ENCODE data around the gene AFF3. TPM values are rescaled to one million over a fixed set of nuclear protein-coding genes. Genes with fewer than 3 reads are reported as not detected.

The AFF3 gene
- total and polyA plus RNA-seq, 2 donors (not counting 3 experiments of a cell fraction or from before 2014, with no cell fraction given): 0.06 to 0.07 TPM

DNA sequence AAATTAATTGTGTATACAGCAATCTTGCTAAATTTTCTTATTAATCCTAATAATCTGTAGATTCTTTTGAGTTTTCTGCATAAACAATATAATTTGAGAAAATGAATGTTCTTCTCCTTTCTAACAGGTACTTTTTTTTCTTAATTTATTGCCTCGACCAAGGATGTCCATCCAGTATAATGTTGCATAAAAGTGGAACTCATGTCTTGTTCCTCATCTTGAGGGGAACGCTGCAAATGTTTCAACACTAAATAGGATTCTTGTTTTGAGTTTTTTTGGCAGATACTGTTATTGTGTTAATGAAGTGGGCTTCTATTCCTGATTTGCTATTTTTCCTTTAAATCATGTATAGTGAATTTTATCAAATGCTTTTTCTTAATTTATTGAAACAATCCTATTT, 408.2 kb downstream of the AFF3 start:
- H2AFZ ChIP-seq (ENCODE audit: low read depth, low read length): no peak overlapping the region
- H3K4me3 ChIP-seq (replicated peaks in 1 of 3; ENCODE audit: insufficient read depth in 1 of 3, low read depth in 1 of 3, low read length in 3 of 3): no peak overlapping the region
- H3K9me3 ChIP-seq (replicated peaks; ENCODE audit: control insufficient read depth, insufficient read depth, low read length): no peaks in the 10 kb centered on the region
- H3K9me1 ChIP-seq (replicated peaks; ENCODE audit: control insufficient read depth, extremely low read depth, insufficient read depth, low read length): no peaks in the 10 kb centered on the region
- no peak overlapping the region for H3K27ac ChIP-seq (ENCODE audit: insufficient read depth, low read depth, low read length)
- no TSS peak for BruUV-seq (replicated peaks)
- ChIA-PET CTCF (no interaction called here), POLR2A (no interaction called here)
- no peaks in the 10 kb centered on the region for H3K36me3 ChIP-seq (ENCODE audit: control insufficient read depth in 2 of 2, extremely low read depth in 1 of 2, insufficient read depth in 2 of 2, low read length in 2 of 2)
- H3K9ac ChIP-seq (replicated peaks; ENCODE audit: extremely low read depth, insufficient read depth, low read length): no peak overlapping the region
- dilution Hi-C loops (cut with MboI; ENCODE audit: extremely low pct_ligation_motif_present, low sequenced_read_pairs): no loop called here
- TF ChIP-seq GATA2 (IDR thresholded peaks at IDR 0.05; ENCODE audit: insufficient read depth, insufficient read length, low read depth, low read length) (no peak), POLR2A (IDR thresholded peaks at IDR 0.05; ENCODE audit: low read depth, low read length) (no peak), EZH2 (IDR thresholded peaks at IDR 0.05; ENCODE audit: borderline replicate concordance, low read depth, low read length, severe bottlenecking) (no peak), MYC (IDR thresholded peaks at IDR 0.05; ENCODE audit: low read depth, low read length) (no peak), POLR2AphosphoS5 (IDR thresholded peaks at IDR 0.05; ENCODE audit: insufficient read depth, low read depth, low read length) (no peak), JUN (IDR thresholded peaks at IDR 0.05; ENCODE audit: borderline replicate concordance, insufficient read depth, insufficient read length, low read depth) (no peak), FOS (IDR thresholded peaks at IDR 0.05; ENCODE audit: borderline replicate concordance, insufficient read depth, low read length) (no peak)
- TF ChIP-seq, protein P1, sequence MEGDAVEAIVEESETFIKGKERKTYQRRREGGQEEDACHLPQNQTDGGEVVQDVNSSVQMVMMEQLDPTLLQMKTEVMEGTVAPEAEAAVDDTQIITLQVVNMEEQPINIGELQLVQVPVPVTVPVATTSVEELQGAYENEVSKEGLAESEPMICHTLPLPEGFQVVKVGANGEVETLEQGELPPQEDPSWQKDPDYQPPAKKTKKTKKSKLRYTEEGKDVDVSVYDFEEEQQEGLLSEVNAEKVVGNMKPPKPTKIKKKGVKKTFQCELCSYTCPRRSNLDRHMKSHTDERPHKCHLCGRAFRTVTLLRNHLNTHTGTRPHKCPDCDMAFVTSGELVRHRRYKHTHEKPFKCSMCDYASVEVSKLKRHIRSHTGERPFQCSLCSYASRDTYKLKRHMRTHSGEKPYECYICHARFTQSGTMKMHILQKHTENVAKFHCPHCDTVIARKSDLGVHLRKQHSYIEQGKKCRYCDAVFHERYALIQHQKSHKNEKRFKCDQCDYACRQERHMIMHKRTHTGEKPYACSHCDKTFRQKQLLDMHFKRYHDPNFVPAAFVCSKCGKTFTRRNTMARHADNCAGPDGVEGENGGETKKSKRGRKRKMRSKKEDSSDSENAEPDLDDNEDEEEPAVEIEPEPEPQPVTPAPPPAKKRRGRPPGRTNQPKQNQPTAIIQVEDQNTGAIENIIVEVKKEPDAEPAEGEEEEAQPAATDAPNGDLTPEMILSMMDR (IDR thresholded peaks at IDR 0.05; ENCODE audit: extremely low read depth in 1 of 2, insufficient read depth in 1 of 2, low read depth in 1 of 2, low read length in 2 of 2): no peak
- TF ChIP-seq, protein P2, sequence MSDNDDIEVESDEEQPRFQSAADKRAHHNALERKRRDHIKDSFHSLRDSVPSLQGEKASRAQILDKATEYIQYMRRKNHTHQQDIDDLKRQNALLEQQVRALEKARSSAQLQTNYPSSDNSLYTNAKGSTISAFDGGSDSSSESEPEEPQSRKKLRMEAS (IDR thresholded peaks at IDR 0.05; ENCODE audit: insufficient read depth, insufficient read length): no peak
- H3K4me2 ChIP-seq (ENCODE audit: insufficient read depth, low read length): no peak overlapping the region
- no peaks in the 10 kb centered on the region for H3K4me1 ChIP-seq (ENCODE audit: control insufficient read depth, extremely low read depth, insufficient read depth, low read length)
- no peaks in the 10 kb centered on the region for H3K27me3 ChIP-seq (ENCODE audit: control insufficient read depth in 2 of 2, insufficient read depth in 2 of 2, low read length in 2 of 2)
- no peaks in the 10 kb centered on the region for H4K20me1 ChIP-seq (replicated peaks; ENCODE audit: control insufficient read depth, extremely low read depth, insufficient read depth, low read length)
- DNase-seq (ENCODE audit: low read depth, low spot score) (no peak), FAIRE-seq (no peak)
- intact Hi-C loops (cut with micrococcal nuclease): no loop called here
- no peaks in the 10 kb centered on the region for H3K79me2 ChIP-seq (ENCODE audit: control insufficient read depth, insufficient read depth, low read length)
